Measurements from ENCODE around the gene ELOVL5.
"Not testable (repeated sequence)": the region's sequence is repeated elsewhere in the genome, so short reads cannot be mapped to it uniquely, and the experiment has no call there.

The ELOVL5 gene

GRCh38 chr6:53327017-53327395, 21.7 kb downstream of the ELOVL5 start:
- DNase-seq: no peak

- DNase-seq: no peak
These were observed 22.3 kb downstream of the ELOVL5 start for GRCh38 chr6:53326372-53327016.

GRCh38 chr6:53325785-53326184, 23.0 kb downstream of the ELOVL5 start:
- no peak for DNase-seq

GRCh38 chr6:53322188-53323029, 26.3 kb downstream of the ELOVL5 start:
- DNase-seq: no peak

- no peak for DNase-seq
These were observed 27.0 kb downstream of the ELOVL5 start for GRCh38 chr6:53321701-53322100.

GRCh38 chr6:53320964-53321363, 27.8 kb downstream of the ELOVL5 start:
- no peak for DNase-seq

GRCh38 chr6:53318429-53318828, 30.3 kb downstream of the ELOVL5 start:
- DNase-seq: peak; percentile 14

GRCh38 chr6:53317861-53318260, 30.9 kb downstream of the ELOVL5 start:
- DNase-seq: no peak

GRCh38 chr6:53317299-53317698, 31.5 kb downstream of the ELOVL5 start:
- DNase-seq: not testable (repeated sequence)

- no peak for DNase-seq
These were observed 32.6 kb downstream of the ELOVL5 start for GRCh38 chr6:53316142-53316541.

GRCh38 chr6:53315086-53315724, 33.5 kb downstream of the ELOVL5 start:
- DNase-seq: no peak

GRCh38 chr6:53313784-53314400, 34.9 kb downstream of the ELOVL5 start:
- DNase-seq: no peak

GRCh38 chr6:53312355-53312754, 36.4 kb downstream of the ELOVL5 start:
- DNase-seq: no peak

GRCh38 chr6:53311586-53311935, 37.2 kb downstream of the ELOVL5 start:
- DNase-seq: no peak

- DNase-seq: no peak
These were observed 37.8 kb downstream of the ELOVL5 start for GRCh38 chr6:53310771-53311585.

GRCh38 chr6:53309901-53310300, 38.8 kb downstream of the ELOVL5 start:
- no peak for DNase-seq

GRCh38 chr6:53309059-53309900, 39.5 kb downstream of the ELOVL5 start:
- no peak for DNase-seq

GRCh38 chr6:53306819-53307347, 41.9 kb downstream of the ELOVL5 start:
- no peak for DNase-seq

- DNase-seq: not testable (repeated sequence)
These were observed 42.5 kb downstream of the ELOVL5 start for GRCh38 chr6:53306217-53306616.

GRCh38 chr6:53305506-53306005, 43.2 kb downstream of the ELOVL5 start:
- DNase-seq: not testable (repeated sequence)

GRCh38 chr6:53304953-53305352, 43.8 kb downstream of the ELOVL5 start:
- DNase-seq: not testable (repeated sequence)

All from NCI-H526 treated with DMSO at 0.1 percent for 48 hours (cell line).